Activated CD8-positive, alpha-beta memory T cell treated with anti-CD3 and anti-CD28 coated beads, Interleukin-2, amount 50 U/mL, for 24 hours (primary cell): Measurements from ENCODE around the gene REG1B.

ENCODE experiments used
- DNase-seq: peaks from one replicate; pipeline ENCODE4 v3.0.0-alpha.2; 2020; ENCODE audit errors: extremely low read depth

The REG1B gene

GRCh38 chr2:79087785-79088364 lies at the start of gene REG1B:
REG1B (minus strand) TSS chr2:79087993; CDS start chr2:79087612, 381 bp downstream.
- DNase-seq, result no peak

- no peak for DNase-seq
These were observed 43.9 kb upstream of the REG1B start for GRCh38 chr2:79131687-79132086.

GRCh38 chr2:79129804-79130203 lies 42.0 kb upstream of the REG1B start:
- no peak for DNase-seq

GRCh38 chr2:79129260-79129659 lies 41.5 kb upstream of the REG1B start:
- no peak for DNase-seq

GRCh38 chr2:79128406-79128805 lies 40.6 kb upstream of the REG1B start:
- DNase-seq, result no peak

- no peak for DNase-seq
These were observed 37.9 kb upstream of the REG1B start for GRCh38 chr2:79125721-79125985.

- no peak for DNase-seq
These were observed 37.3 kb upstream of the REG1B start for GRCh38 chr2:79124907-79125720.

- no peak for DNase-seq
These were observed 34.9 kb upstream of the REG1B start for GRCh38 chr2:79122676-79123075.

GRCh38 chr2:79120194-79120713 lies 32.5 kb upstream of the REG1B start, which contains the start of gene REG1A:
REG1A (plus strand) TSS chr2:79120488; CDS start chr2:79120862, 374 bp downstream.
- DNase-seq, result no peak

GRCh38 chr2:79116997-79117928 lies 29.5 kb upstream of the REG1B start:
- no peak for DNase-seq

GRCh38 chr2:79114797-79115494 lies 27.2 kb upstream of the REG1B start:
- no peak for DNase-seq

GRCh38 chr2:79112269-79112668 lies 24.5 kb upstream of the REG1B start:
- no peak for DNase-seq

- DNase-seq, result no peak
These were observed 17.5 kb upstream of the REG1B start for GRCh38 chr2:79105259-79105658.

- no peak for DNase-seq
These were observed 15.4 kb upstream of the REG1B start for GRCh38 chr2:79103214-79103613.

GRCh38 chr2:79101024-79101423 lies 13.2 kb upstream of the REG1B start:
- DNase-seq, result no peak

GRCh38 chr2:79100285-79100684 lies 12.5 kb upstream of the REG1B start:
- no peak for DNase-seq

GRCh38 chr2:79099140-79099686 lies 11.4 kb upstream of the REG1B start:
- DNase-seq, result no peak

GRCh38 chr2:79097843-79098242 lies 10.1 kb upstream of the REG1B start:
- DNase-seq, result no peak

- DNase-seq, result no peak
These were observed 2.9 kb upstream of the REG1B start for GRCh38 chr2:79090693-79091092.

GRCh38 chr2:79086255-79086654 lies 1.5 kb downstream of the REG1B start:
- no peak for DNase-seq

- DNase-seq, result no peak
These were observed 2.4 kb downstream of the REG1B start for GRCh38 chr2:79085382-79085781.
